ENCODE data around the gene PGAP1. TPM values are rescaled to one million over a fixed set of nuclear protein-coding genes. Genes with fewer than 3 reads are reported as not detected.
A peak's percentile ranks its signal among the peaks of the same experiment; 100 is the strongest.

The PGAP1 gene
- polyA plus RNA-seq, 2 donors: 1.7 to 2.2 TPM

GRCh38 chr2:196798980-196799379, 127.5 kb downstream of the PGAP1 start:
- H3K36me3 ChIP-seq (ENCODE audit: control insufficient read depth in 2 of 2, insufficient read depth in 2 of 2, low read length in 1 of 2): peaks cover 0 to 6% of the 10 kb centered on the region in 2 donors
- no peaks in the 10 kb centered on the region for H3K27me3 ChIP-seq (ENCODE audit: control insufficient read depth in 1 of 2, insufficient read depth in 2 of 2, low read length in 2 of 2)
- H3K4me1 ChIP-seq (ENCODE audit: control insufficient read depth in 2 of 2, insufficient read depth in 2 of 2, low read length in 1 of 2): no peaks in the 10 kb centered on the region
- peak overlapping the region; percentile 69 to 97 for H3K4me3 ChIP-seq (ENCODE audit: low read depth in 1 of 2, low read length in 2 of 2)
- peak overlapping the region; percentile 62 to 73 for H3K27ac ChIP-seq (ENCODE audit: low read depth in 2 of 2, low read length in 1 of 2)
- H3K9me3 ChIP-seq (ENCODE audit: control insufficient read depth in 2 of 2, insufficient read depth in 1 of 2, low read depth in 1 of 2, low read length in 1 of 2): no peaks in the 10 kb centered on the region
- 5 to 8% methylated on average over 10 of the region's 10 CpGs for WGBS, 2 donors

DNA sequence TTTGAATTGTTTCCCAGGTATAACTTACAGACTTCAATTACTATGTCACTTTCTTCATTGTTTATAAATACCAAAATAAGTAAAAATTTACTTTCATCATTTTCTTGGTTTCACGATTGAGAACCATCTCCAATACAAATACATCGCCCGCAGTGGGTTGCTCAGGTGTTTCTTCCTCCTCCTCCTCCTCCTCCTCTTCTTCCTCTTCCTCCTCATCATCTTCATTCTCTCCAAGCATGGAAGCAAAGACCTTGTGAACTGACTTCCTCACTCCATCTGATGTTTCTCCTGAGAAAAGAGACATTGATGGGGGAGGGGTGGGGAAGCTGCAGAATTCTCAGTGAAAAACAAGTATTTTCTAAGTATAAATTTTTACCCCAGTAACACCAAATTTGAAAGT, 133.6 kb downstream of the PGAP1 start:
- WGBS, 2 donors: 95 to 96% methylated on average over 3 of the region's 3 CpGs
- no peaks in the 10 kb centered on the region for H3K9me3 ChIP-seq (ENCODE audit: control insufficient read depth in 2 of 2, insufficient read depth in 1 of 2, low read depth in 1 of 2, low read length in 1 of 2)
- no peak overlapping the region for H3K27ac ChIP-seq (ENCODE audit: low read depth in 2 of 2, low read length in 1 of 2)
- no peak overlapping the region for H3K4me3 ChIP-seq (ENCODE audit: low read depth in 1 of 2, low read length in 2 of 2)
- peaks cover 0 to 11% of the 10 kb centered on the region in 2 donors for H3K36me3 ChIP-seq (ENCODE audit: control insufficient read depth in 2 of 2, insufficient read depth in 2 of 2, low read length in 1 of 2)
- H3K4me1 ChIP-seq (ENCODE audit: control insufficient read depth in 2 of 2, insufficient read depth in 2 of 2, low read length in 1 of 2): no peaks in the 10 kb centered on the region
- H3K27me3 ChIP-seq (ENCODE audit: control insufficient read depth in 1 of 2, insufficient read depth in 2 of 2, low read length in 2 of 2): no peaks in the 10 kb centered on the region

GRCh38 chr2:196783431-196784094, 142.9 kb downstream of the PGAP1 start:
- peaks cover 6 to 7% of the 10 kb centered on the region in 2 donors for H3K36me3 ChIP-seq (ENCODE audit: control insufficient read depth in 2 of 2, insufficient read depth in 2 of 2, low read length in 1 of 2)
- no peak overlapping the region for H3K27ac ChIP-seq (ENCODE audit: low read depth in 2 of 2, low read length in 1 of 2)
- no peaks in the 10 kb centered on the region for H3K9me3 ChIP-seq (ENCODE audit: control insufficient read depth in 2 of 2, insufficient read depth in 1 of 2, low read depth in 1 of 2, low read length in 1 of 2)
- 80 to 85% methylated on average over 4 of the region's 4 CpGs for WGBS, 2 donors
- no peaks in the 10 kb centered on the region for H3K4me1 ChIP-seq (ENCODE audit: control insufficient read depth in 2 of 2, insufficient read depth in 2 of 2, low read length in 1 of 2)
- H3K4me3 ChIP-seq (ENCODE audit: low read depth in 1 of 2, low read length in 2 of 2): no peak overlapping the region
- H3K27me3 ChIP-seq (ENCODE audit: control insufficient read depth in 1 of 2, insufficient read depth in 2 of 2, low read length in 2 of 2): no peaks in the 10 kb centered on the region

Other genes starting within 250 kb of the PGAP1 start
- 1 to 10 TPM; 8.8 to 9.6 TPM for gene GTF3C3, start 127.0 kb downstream of the PGAP1 start, polyA plus RNA-seq
- under 1 TPM; 0.07 to 0.16 TPM for gene C2orf66, start 117.4 kb downstream of the PGAP1 start, polyA plus RNA-seq